Coronary artery (tissue), 2 donors: Measurements from ENCODE around the gene RXRG.
A peak's percentile ranks its signal among the peaks of the same experiment; 100 is the strongest.

Experiments
- DNase-seq: peaks from one replicate; pipeline ENCODE4 v3.0.0-alpha.2; 2017; ENCODE audit warnings: low spot score
- H3K27ac ChIP-seq, 2 donors: fragments of 200-600 bp; sonication (generic); one replicate each; pipeline ENCODE4 v1.5.1; 2016 to 2019
- H3K4me3 ChIP-seq: fragments of 200-600 bp; sonication (generic); 2 replicates; pipeline ENCODE4 v1.5.1; 2016; ENCODE audit warnings: mild to moderate bottlenecking, moderate library complexity
- CTCF ChIP-seq: fragments of 200-600 bp; sonication (generic); IDR thresholded peaks from one replicate; pipeline ENCODE4 v1.5.1; 2019; ENCODE audit warnings: antibody characterized with exemption

Gene RXRG

GRCh38 chr1:165444897-165445370 lies at the start of gene RXRG:
TSS of gene RXRG (minus strand) at chr1:165445126. CDS start at chr1:165444893, 233 bp downstream.
- no peak for DNase-seq
- H3K27ac ChIP-seq: peak within 1 kb of the TSS in 1 of 2 donors; percentile 11
- no peak for TF ChIP-seq CTCF
- peak within 1 kb of the TSS; percentile 69 for H3K4me3 ChIP-seq

GRCh38 chr1:165492845-165493373 lies 48.0 kb upstream of the RXRG start:
- H3K27ac ChIP-seq: no peak overlapping the region
- DNase-seq: no peak
- TF ChIP-seq CTCF: no peak
- no peak overlapping the region for H3K4me3 ChIP-seq

- no peak overlapping the region for H3K4me3 ChIP-seq
- TF ChIP-seq CTCF: no peak
- DNase-seq: no peak
- H3K27ac ChIP-seq: no peak overlapping the region
Measured at GRCh38 chr1:165490175-165490574, 45.2 kb upstream of the RXRG start.

- H3K27ac ChIP-seq: no peak overlapping the region
- no peak for DNase-seq
- no peak overlapping the region for H3K4me3 ChIP-seq
- TF ChIP-seq CTCF: no peak
Measured at GRCh38 chr1:165487921-165488320, 43.0 kb upstream of the RXRG start.

GRCh38 chr1:165486663-165487062 lies 41.7 kb upstream of the RXRG start:
- DNase-seq: no peak
- no peak for TF ChIP-seq CTCF
- Histone ChIP-seq H3K4me3 (no peak overlapping the region), H3K27ac (no peak overlapping the region)

GRCh38 chr1:165485716-165486115 lies 40.8 kb upstream of the RXRG start:
- DNase-seq: no peak
- H3K27ac ChIP-seq: no peak overlapping the region

More at GRCh38 chr1:165485716-165486115, 40.8 kb upstream of the RXRG start:
- TF ChIP-seq CTCF: no peak
- no peak overlapping the region for H3K4me3 ChIP-seq
